Bronchial epithelial cell (primary cell): ENCODE data around the gene ALDH9A1. TPM values are rescaled to one million over a fixed set of nuclear protein-coding genes. Genes with fewer than 3 reads are reported as not detected.
"Not testable (repeated sequence)": the region's sequence is repeated elsewhere in the genome, so short reads cannot be mapped to it uniquely, and the experiment has no call there.

Experiments used
- DNase-seq: peaks from one replicate; pipeline ENCODE4 v3.0.0-alpha.2; 2010; ENCODE audit warnings: low read depth
- FAIRE-seq: peaks from 2 replicates; lab custom pipeline; 2011; peaks lifted over from hg19 to GRCh38; lab: Jason Lieb, UNC
- H3K27me3 ChIP-seq: 2 replicates; pipeline ENCODE4 v1.5.1; 2011; ENCODE audit warnings: low read length; ENCODE audit not compliant: control insufficient read depth, insufficient read depth
- H3K36me3 ChIP-seq: 2 replicates; pipeline ENCODE4 v1.5.1; 2011; ENCODE audit warnings: low read length; ENCODE audit not compliant: control insufficient read depth, insufficient read depth
- H3K4me3 ChIP-seq: 2 replicates; pipeline ENCODE4 v1.5.1; 2011; ENCODE audit warnings: mild to moderate bottlenecking, low read depth, low read length, control low read depth
- CTCF ChIP-seq: IDR thresholded peaks from 2 replicates; pipeline ENCODE4 v1.5.1; 2011; ENCODE audit warnings: mild to moderate bottlenecking, moderate library complexity, low read length, control low read depth, inconsistent platforms; ENCODE audit not compliant: insufficient read depth, severe bottlenecking
- total RNA-seq: library from RNA; depleted of rRNA; stranded (reverse); fragments of >200 nt; gene quantifications from 2 replicates; pipeline ENCODE4 v1.2.1, GENCODE V29; 2014

Gene ALDH9A1
- total RNA-seq, 1 donor from 2014 or later, result 44.0 TPM

- H3K27me3 ChIP-seq, result no peaks in the 10 kb centered on the region
- TF ChIP-seq CTCF, result no peak
- H3K4me3 ChIP-seq, result no peak overlapping the region
- H3K36me3 ChIP-seq, result no peaks in the 10 kb centered on the region
- FAIRE-seq (no peak), DNase-seq (no peak)
These were observed 36.5 kb upstream of the ALDH9A1 start for GRCh38 chr1:165734906-165735305.

- peaks cover 1% of the 10 kb centered on the region for H3K36me3 ChIP-seq
These were observed 28.5 kb upstream of the ALDH9A1 start for GRCh38 chr1:165726841-165727240.

GRCh38 chr1:165726169-165726568 is 27.8 kb upstream of the ALDH9A1 start:
- FAIRE-seq (no peak), DNase-seq (no peak)
- Histone ChIP-seq H3K27me3 (no peaks in the 10 kb centered on the region), H3K36me3 (peaks cover 1% of the 10 kb centered on the region), H3K4me3 (no peak overlapping the region)
- no peak for TF ChIP-seq CTCF

More at GRCh38 chr1:165726841-165727240, 28.5 kb upstream of the ALDH9A1 start:
- DNase-seq, result no peak
- Histone ChIP-seq H3K4me3 (no peak overlapping the region), H3K27me3 (no peaks in the 10 kb centered on the region)
- FAIRE-seq, result no peak
- TF ChIP-seq CTCF, result no peak

GRCh38 chr1:165717918-165718515 is 19.7 kb upstream of the ALDH9A1 start:
- peak; percentile 64 for TF ChIP-seq CTCF
- H3K36me3 ChIP-seq, result no peaks in the 10 kb centered on the region
- H3K27me3 ChIP-seq, result no peaks in the 10 kb centered on the region
- DNase-seq (peak; percentile 59), FAIRE-seq (no peak)
- H3K4me3 ChIP-seq, result no peak overlapping the region

- not testable (repeated sequence) for H3K27me3 ChIP-seq, FAIRE-seq, DNase-seq, H3K36me3 ChIP-seq, H3K4me3 ChIP-seq
These were observed 18.1 kb upstream of the ALDH9A1 start for GRCh38 chr1:165716265-165717051.

- FAIRE-seq (no peak), DNase-seq (no peak)
- Histone ChIP-seq H3K36me3 (no peaks in the 10 kb centered on the region), H3K27me3 (no peaks in the 10 kb centered on the region), H3K4me3 (no peak overlapping the region)
- TF ChIP-seq CTCF, result no peak
These were observed 14.4 kb upstream of the ALDH9A1 start for GRCh38 chr1:165712764-165713163.
